Fibroblast of pulmonary artery (primary cell): ENCODE results near the gene CCR5.

Source experiments
- DNase-seq: peaks from one replicate; pipeline ENCODE4 v3.0.0-alpha.2; 2010; ENCODE audit warnings: low read depth
- H3K4me3 ChIP-seq: replicated peaks from 2 replicates; pipeline ENCODE4 v1.5.1; 2011; ENCODE audit warnings: low read depth, mild to moderate bottlenecking, control low read depth, low read length, moderate library complexity
- CTCF ChIP-seq: IDR thresholded peaks from 2 replicates; pipeline ENCODE4 v1.5.1; 2011; ENCODE audit warnings: mild to moderate bottlenecking, control low read depth, low read length, inconsistent platforms; ENCODE audit errors: missing control alignments

The CCR5 gene

GRCh38 chr3:46375218-46375617 lies 4.5 kb downstream of the CCR5 start:
- H3K4me3 ChIP-seq: no peak overlapping the region
- DNase-seq: no peak
- no peak for TF ChIP-seq CTCF

- H3K4me3 ChIP-seq: no peak overlapping the region
Measured at GRCh38 chr3:46375814-46376213, 5.1 kb downstream of the CCR5 start.

GRCh38 chr3:46378426-46378942 lies 7.7 kb downstream of the CCR5 start:
- TF ChIP-seq CTCF: peak; percentile 77
- peak; percentile 62 for DNase-seq
- H3K4me3 ChIP-seq: no peak overlapping the region

More at GRCh38 chr3:46375814-46376213, 5.1 kb downstream of the CCR5 start:
- no peak for TF ChIP-seq CTCF
- DNase-seq: no peak

GRCh38 chr3:46380471-46381221 lies 9.9 kb downstream of the CCR5 start:
- DNase-seq: no peak
- no peak for TF ChIP-seq CTCF
- H3K4me3 ChIP-seq: no peak overlapping the region

GRCh38 chr3:46381625-46382024 lies 10.9 kb downstream of the CCR5 start:
- TF ChIP-seq CTCF: no peak
- H3K4me3 ChIP-seq: no peak overlapping the region
- DNase-seq: no peak

- H3K4me3 ChIP-seq: no peak overlapping the region
- no peak for DNase-seq
- no peak for TF ChIP-seq CTCF
Measured at GRCh38 chr3:46383211-46383950, 12.6 kb downstream of the CCR5 start.
